Activated CD8-positive, alpha-beta T cell treated with anti-CD3 and anti-CD28 coated beads for 36 hours (primary cell): Measurements from ENCODE around the gene FRS3. TPM values are rescaled to one million over a fixed set of nuclear protein-coding genes. Genes with fewer than 3 reads are reported as not detected.

ENCODE experiments used
- ATAC-seq: fragments of 200-7000 bp; cut with Tn5 transposase; one replicate; pipeline ENCODE4 v1.10.0; 2021; ENCODE audit warnings: mild to moderate bottlenecking, moderate library complexity
- CTCF ChIA-PET: fragments of 350-600 bp; sonication (Branson Sonifier 250); formaldehyde crosslinking; loops from one replicate; lab custom pipeline; 2021; ENCODE audit warnings: antibody characterized with exemption; lab: Charles Lee
- POLR2A ChIA-PET: fragments of 350-600 bp; sonication (Branson Sonifier 250); formaldehyde crosslinking; loops from one replicate; lab custom pipeline; 2021; ENCODE audit warnings: antibody characterized with exemption; lab: Charles Lee
- DNase-seq: peaks from one replicate; pipeline ENCODE4 v3.0.0-alpha.2; 2020
- H3K27ac Mint-ChIP-seq: one replicate; pipeline ENCODE4 v1.8.0; 2021; ENCODE audit warnings: mild to moderate bottlenecking, mixed read lengths
- H3K27me3 Mint-ChIP-seq: one replicate; pipeline ENCODE4 v1.8.0; 2021; ENCODE audit warnings: mixed read lengths
- H3K36me3 Mint-ChIP-seq: one replicate; pipeline ENCODE4 v1.8.0; 2021; ENCODE audit warnings: low read depth, mixed read lengths
- H3K4me1 Mint-ChIP-seq: one replicate; pipeline ENCODE4 v1.8.0; 2021; ENCODE audit warnings: low read depth, mixed read lengths
- H3K4me3 Mint-ChIP-seq: one replicate; pipeline ENCODE4 v1.8.0; 2021; ENCODE audit warnings: mild to moderate bottlenecking, moderate library complexity, mixed read lengths
- H3K9me3 Mint-ChIP-seq: one replicate; pipeline ENCODE4 v1.8.0; 2021; ENCODE audit warnings: mixed read lengths
- intact Hi-C: fragments of 100-400 bp; cut with micrococcal nuclease; formaldehyde crosslinking; loops from one replicate; pipeline ENCODE4 v1.10.0; 2022
- total RNA-seq, 2 experiments: library from RNA; stranded (reverse); gene quantifications; one replicate each; pipeline ENCODE4 v1.2.3, GENCODE V29; 2021
- TF ChIP-seq, protein P1 (sequence below): fragments of 200-600 bp; IDR thresholded peaks from one replicate; pipeline ENCODE4 v1.8.0; 2022; ENCODE audit warnings: antibody characterized with exemption, mild to moderate bottlenecking

FRS3 gene
- total RNA-seq, 2 experiments from 2014 or later = 3.2 to 4.1 TPM

- H3K9me3 Mint-ChIP-seq = no peaks in the 10 kb centered on the region
- CTCF ChIA-PET = interaction anchor here (2.7 to 4.5 kb wide), 2 partner anchors 8 to 73 kb away, joined by 11 to 26 read pairs; partner anchors contain the start of gene TOMM6
- H3K27ac Mint-ChIP-seq = no peak overlapping the region
- DNase-seq = no peak
- peak overlapping the region; percentile 88 for H3K4me3 Mint-ChIP-seq
- peaks cover 6% of the 10 kb centered on the region for H3K27me3 Mint-ChIP-seq
- H3K36me3 Mint-ChIP-seq = peaks cover 4% of the 10 kb centered on the region
- intact Hi-C loops = no loop called here
- TF ChIP-seq, protein P1, sequence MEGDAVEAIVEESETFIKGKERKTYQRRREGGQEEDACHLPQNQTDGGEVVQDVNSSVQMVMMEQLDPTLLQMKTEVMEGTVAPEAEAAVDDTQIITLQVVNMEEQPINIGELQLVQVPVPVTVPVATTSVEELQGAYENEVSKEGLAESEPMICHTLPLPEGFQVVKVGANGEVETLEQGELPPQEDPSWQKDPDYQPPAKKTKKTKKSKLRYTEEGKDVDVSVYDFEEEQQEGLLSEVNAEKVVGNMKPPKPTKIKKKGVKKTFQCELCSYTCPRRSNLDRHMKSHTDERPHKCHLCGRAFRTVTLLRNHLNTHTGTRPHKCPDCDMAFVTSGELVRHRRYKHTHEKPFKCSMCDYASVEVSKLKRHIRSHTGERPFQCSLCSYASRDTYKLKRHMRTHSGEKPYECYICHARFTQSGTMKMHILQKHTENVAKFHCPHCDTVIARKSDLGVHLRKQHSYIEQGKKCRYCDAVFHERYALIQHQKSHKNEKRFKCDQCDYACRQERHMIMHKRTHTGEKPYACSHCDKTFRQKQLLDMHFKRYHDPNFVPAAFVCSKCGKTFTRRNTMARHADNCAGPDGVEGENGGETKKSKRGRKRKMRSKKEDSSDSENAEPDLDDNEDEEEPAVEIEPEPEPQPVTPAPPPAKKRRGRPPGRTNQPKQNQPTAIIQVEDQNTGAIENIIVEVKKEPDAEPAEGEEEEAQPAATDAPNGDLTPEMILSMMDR = no peak
- POLR2A ChIA-PET = interaction anchor here (0.7 to 3.2 kb wide), 3 partner anchors 9 to 142 kb away, joined by 3 to 12 read pairs (median 3); partner anchors contain the start of genes BYSL, MED20 and TOMM6
- H3K4me1 Mint-ChIP-seq = peaks cover 17% of the 10 kb centered on the region
- no peak for ATAC-seq
Measured at GRCh38 chr6:41778895-41779294, 805 bp downstream of the FRS3 start.

DNA sequence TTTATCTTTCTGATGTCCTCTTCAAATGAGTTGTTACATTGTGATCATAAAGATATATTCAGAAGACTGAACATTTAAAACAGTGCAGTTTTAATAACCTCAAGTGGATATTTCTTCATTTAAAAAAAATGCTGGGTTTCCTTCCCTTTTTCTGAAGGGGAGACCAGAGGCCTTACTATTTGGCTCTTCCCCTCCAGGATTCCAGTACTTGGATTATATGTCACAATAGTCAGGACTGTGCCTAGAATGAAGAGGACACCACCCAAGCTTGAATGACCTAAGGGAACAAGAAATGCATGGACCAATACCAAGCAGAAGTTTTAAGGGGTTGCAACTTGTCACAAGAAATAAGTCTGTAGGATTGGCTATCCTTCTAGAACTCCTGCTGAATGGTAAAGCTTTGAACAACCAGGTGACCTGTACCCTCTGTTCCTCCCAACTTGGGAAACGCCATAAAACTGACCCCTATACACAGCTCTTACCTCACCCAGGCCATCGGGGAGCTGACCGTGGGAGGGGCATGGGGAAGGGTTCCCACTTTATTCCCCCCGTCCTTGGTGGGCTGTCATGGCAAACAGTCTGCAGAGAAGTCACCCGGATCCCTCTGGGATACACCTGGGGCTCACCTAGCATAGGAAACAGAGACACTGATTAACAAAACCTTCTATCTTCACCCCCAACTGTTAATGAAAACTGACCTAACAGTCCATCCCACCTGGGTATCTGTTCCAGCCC is 2.0 kb downstream of the FRS3 start:
- Mint-ChIP-seq H3K9me3 (no peaks in the 10 kb centered on the region), H3K27ac (no peak overlapping the region), H3K36me3 (peaks cover 4% of the 10 kb centered on the region), H3K4me3 (peak overlapping the region; percentile 88), H3K4me1 (peaks cover 17% of the 10 kb centered on the region), H3K27me3 (peaks cover 6% of the 10 kb centered on the region)
- no peak for DNase-seq
- ATAC-seq = no peak
- intact Hi-C loops = no loop called here
- POLR2A ChIA-PET = interaction anchor here (3.2 kb wide), 1 partner anchor 10 kb away, joined by 12 read pairs; the partner anchor contains the start of gene TOMM6
- CTCF ChIA-PET = interaction anchor here (0.7 to 4.5 kb wide), 7 partner anchors 9 to 770 kb away, joined by 3 to 26 read pairs (median 4); partner anchors contain the start of genes BYSL, MED20 and TOMM6
- TF ChIP-seq, protein P1 = no peak

GRCh38 chr6:41775293-41775882 is 4.3 kb downstream of the FRS3 start:
- TF ChIP-seq, protein P1 = no peak
- no peaks in the 10 kb centered on the region for H3K27me3 Mint-ChIP-seq
- DNase-seq (no peak), ATAC-seq (no peak)
- H3K4me3 Mint-ChIP-seq = no peak overlapping the region
- ChIA-PET CTCF (interaction anchor here (0.6 to 4.5 kb wide), 13 partner anchors 9 to 269 kb away, joined by 3 to 26 read pairs (median 5); partner anchors contain the start of gene TOMM6), POLR2A (interaction anchor here (0.6 kb wide), 1 partner anchor 126 kb away, joined by 3 read pairs; no protein-coding TSS in a partner anchor)
- intact Hi-C loops = no loop called here
- H3K36me3 Mint-ChIP-seq = peaks cover 6% of the 10 kb centered on the region
- H3K4me1 Mint-ChIP-seq = peaks cover 12% of the 10 kb centered on the region
- H3K9me3 Mint-ChIP-seq = no peaks in the 10 kb centered on the region
- no peak overlapping the region for H3K27ac Mint-ChIP-seq

DNA sequence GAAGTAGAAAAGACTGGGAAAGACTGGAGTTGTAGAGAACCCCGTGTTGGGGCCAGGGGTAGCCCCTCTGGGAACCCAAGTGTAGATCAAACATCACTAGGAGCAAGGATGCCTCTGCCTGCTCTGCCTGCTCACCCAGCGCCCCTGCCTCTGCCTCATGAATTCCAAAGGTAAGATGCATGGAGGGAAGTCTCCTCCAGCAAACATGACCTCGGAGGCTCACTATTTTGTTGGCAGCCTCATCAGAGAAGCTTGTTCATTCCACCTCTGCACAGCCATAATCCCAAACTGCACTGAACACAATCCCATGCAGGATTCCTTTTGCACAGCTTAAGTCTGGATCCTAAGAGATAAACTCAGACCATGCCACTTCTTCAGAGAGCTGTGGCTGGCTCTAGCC is 4.9 kb downstream of the FRS3 start:
- H3K27ac Mint-ChIP-seq = no peak overlapping the region
- intact Hi-C loops = no loop called here
- H3K4me1 Mint-ChIP-seq = peaks cover 12% of the 10 kb centered on the region
- peaks cover 8% of the 10 kb centered on the region for H3K36me3 Mint-ChIP-seq
- H3K9me3 Mint-ChIP-seq = no peaks in the 10 kb centered on the region
- ChIA-PET POLR2A (no interaction called here), CTCF (interaction anchor here (0.8 to 4.5 kb wide), 7 partner anchors 10 to 161 kb away, joined by 3 to 26 read pairs (median 5); partner anchors contain the start of gene TOMM6)
- TF ChIP-seq, protein P1 = no peak
- DNase-seq (no peak), ATAC-seq (no peak)
- no peak overlapping the region for H3K4me3 Mint-ChIP-seq
- no peaks in the 10 kb centered on the region for H3K27me3 Mint-ChIP-seq
